ENCODE data around the gene KMT2B.

- TF ChIP-seq POLR2A (IDR thresholded peaks at IDR 0.05) (no peak), CTCF (IDR thresholded peaks at IDR 0.05) (no peak)
Measured at GRCh38 chr19:35753634-35754369, 36.0 kb downstream of the KMT2B start.

Data from uterus (tissue), 2 donors.